H7 (cell line): ENCODE measurements around the gene CREB5. TPM values are rescaled to one million over a fixed set of nuclear protein-coding genes. Genes with fewer than 3 reads are reported as not detected.
"Not testable (repeated sequence)": the region's sequence is repeated elsewhere in the genome, so short reads cannot be mapped to it uniquely, and the experiment has no call there.

Experiments
- DNase-seq: peaks from one replicate; pipeline ENCODE4 v3.0.0; 2012
- H3K27me3 ChIP-seq: 2 replicates; pipeline ENCODE4 v1.6.0; 2011; ENCODE audit warnings: mild to moderate bottlenecking, low read length; ENCODE audit not compliant: control insufficient read depth, insufficient read depth
- H3K36me3 ChIP-seq: replicated peaks from 2 replicates; pipeline ENCODE4 v1.5.1; 2011; ENCODE audit warnings: low read length; ENCODE audit not compliant: control insufficient read depth, insufficient read depth
- H3K4me3 ChIP-seq: 2 replicates; pipeline ENCODE4 v1.5.1; 2011; ENCODE audit warnings: low read depth, mild to moderate bottlenecking, control low read depth, low read length, moderate library complexity; ENCODE audit not compliant: insufficient read depth
- total RNA-seq: library from RNA; depleted of rRNA; stranded (reverse); fragments of >200 nt; shearing (Covaris generic); gene quantifications from 2 replicates; pipeline ENCODE4 v1.2.3, GENCODE V29; 2014

Gene CREB5
- total RNA-seq, 1 experiment from 2014 or later = 1.8 TPM

DNA sequence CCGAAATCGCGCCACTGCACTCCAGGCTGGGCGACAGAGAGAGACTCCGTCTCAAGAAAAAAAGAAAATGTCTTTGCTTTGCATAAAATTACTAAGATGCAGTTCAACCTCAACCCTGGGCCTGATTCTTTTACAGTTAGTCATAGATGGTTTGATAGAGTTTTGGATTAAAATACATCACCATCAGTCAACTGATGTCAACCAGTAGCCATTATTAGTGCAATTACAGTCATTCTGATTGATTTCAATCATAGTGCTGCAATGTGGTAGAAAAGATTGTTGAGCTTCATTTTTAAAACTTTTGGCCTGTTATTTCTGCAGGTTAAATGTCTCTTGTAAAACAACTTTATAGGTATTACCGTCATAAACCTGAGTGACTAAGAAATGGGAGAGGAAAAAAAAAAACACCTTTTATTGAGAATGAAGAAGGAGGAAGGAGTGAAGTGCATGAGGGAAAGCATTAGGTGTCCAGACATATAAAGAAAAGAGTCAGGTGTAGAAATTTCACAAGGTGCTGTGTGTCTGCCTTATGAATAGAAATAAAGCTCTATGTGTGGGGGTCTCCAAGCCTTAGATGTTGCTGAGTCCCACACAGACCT lies 395.2 kb downstream of the CREB5 start:
- no peak for DNase-seq
- no peaks in the 10 kb centered on the region for H3K36me3 ChIP-seq
- no peak overlapping the region for H3K4me3 ChIP-seq
- no peaks in the 10 kb centered on the region for H3K27me3 ChIP-seq

DNA sequence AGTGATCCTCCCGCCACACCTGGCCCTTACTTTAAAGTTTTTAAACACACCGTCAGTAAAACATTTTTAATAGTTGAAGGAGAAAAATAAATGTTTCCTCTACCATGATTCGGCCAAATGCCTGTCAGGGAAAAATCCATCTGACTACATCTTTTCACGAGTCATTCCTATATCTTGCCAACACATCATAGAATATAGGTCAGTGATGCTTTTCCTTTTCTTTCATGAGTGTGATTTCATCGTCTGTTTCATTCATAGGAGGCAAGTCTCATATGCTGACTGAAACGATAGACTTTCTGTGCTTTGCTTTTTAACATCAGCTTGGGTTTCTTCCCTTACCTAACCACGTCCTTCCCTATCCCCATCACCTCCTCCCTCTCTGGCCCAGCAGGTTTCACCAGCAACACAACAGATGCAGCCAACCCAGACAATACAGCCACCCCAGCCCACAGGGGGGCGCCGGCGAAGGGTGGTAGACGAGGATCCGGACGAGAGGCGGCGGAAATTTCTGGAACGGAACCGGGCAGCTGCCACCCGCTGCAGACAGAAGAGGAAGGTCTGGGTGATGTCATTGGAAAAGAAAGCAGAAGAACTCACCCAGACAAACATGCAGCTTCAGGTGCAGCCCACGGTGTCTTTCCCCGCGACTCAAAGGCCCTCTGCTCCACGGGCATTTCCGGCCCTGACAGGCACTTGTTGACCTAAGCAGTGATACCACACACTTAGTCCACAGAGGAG lies 396.6 kb downstream of the CREB5 start:
- Histone ChIP-seq H3K36me3 (no peaks in the 10 kb centered on the region), H3K27me3 (no peaks in the 10 kb centered on the region), H3K4me3 (no peak overlapping the region)
- DNase-seq = peak; percentile 61

- Histone ChIP-seq H3K4me3 (no peak overlapping the region), H3K27me3 (no peaks in the 10 kb centered on the region), H3K36me3 (no peaks in the 10 kb centered on the region)
- DNase-seq = no peak
Measured at GRCh38 chr7:28811008-28811407, 398.7 kb downstream of the CREB5 start.

DNA sequence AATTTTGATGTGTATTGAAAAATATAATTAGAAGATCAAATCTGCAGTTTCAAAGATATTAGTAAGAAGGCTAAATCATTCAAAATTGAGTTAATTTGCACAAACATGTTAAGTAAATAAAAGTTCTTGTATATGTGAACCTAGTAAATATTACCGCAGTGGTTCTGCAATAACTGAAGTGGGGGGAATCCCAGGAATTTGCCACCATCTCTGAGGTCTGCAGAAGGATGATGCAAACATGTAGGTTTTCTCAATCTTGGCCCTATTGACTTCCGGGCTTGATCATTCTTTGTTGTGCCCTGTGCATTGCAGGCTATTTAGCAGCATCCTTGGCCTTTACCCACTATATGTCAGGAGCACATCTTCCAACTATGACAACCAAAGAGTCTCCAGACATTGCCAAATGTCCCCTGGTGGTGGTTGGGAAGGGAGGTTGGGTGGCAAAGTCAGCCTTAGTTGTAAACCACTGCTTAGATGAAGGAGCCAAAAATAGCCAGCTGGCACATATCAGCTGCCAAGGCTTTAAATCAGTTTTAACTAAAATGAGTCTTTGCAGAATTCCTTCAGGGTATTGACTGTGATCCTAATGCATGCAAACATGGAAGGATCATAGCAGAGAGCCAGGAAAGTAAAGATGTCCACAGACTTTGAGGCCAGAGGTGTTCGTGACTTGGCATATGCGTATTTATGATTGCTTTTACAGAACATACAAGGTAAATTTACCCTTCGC lies 399.5 kb downstream of the CREB5 start:
- Histone ChIP-seq H3K4me3 (no peak overlapping the region), H3K27me3 (no peaks in the 10 kb centered on the region), H3K36me3 (no peaks in the 10 kb centered on the region)
- DNase-seq = no peak

DNA sequence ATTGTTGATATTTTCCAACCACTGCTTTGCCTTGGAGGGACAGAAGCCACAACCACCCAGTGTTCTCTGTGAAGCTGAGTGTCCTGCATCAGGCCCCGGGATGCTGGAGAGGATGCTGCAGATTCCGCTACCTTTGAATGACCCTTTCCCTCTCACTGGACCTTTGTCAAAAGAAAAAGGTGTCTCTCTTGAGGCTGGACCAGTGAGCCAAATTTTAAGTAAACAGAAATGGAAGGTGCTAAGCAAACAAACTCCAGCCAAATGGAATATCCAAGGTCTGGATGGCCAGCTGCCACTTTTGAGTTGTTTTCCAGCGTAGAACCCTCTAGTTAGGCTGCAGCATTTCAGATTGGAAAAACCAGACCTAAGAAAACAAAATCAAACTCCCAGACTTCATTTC lies 400.3 kb downstream of the CREB5 start:
- H3K27me3 ChIP-seq = no peaks in the 10 kb centered on the region
- no peak overlapping the region for H3K4me3 ChIP-seq
- H3K36me3 ChIP-seq = no peaks in the 10 kb centered on the region
- DNase-seq = no peak

- Histone ChIP-seq H3K36me3 (no peaks in the 10 kb centered on the region), H3K27me3 (no peaks in the 10 kb centered on the region)
- DNase-seq = no peak
Measured at GRCh38 chr7:28813243-28813962, 401.1 kb downstream of the CREB5 start.

GRCh38 chr7:28815369-28815927 lies 403.1 kb downstream of the CREB5 start:
- Histone ChIP-seq H3K4me3 (no peak overlapping the region), H3K27me3 (no peaks in the 10 kb centered on the region), H3K36me3 (no peaks in the 10 kb centered on the region)
- DNase-seq = no peak

More at GRCh38 chr7:28813243-28813962, 401.1 kb downstream of the CREB5 start:
- no peak overlapping the region for H3K4me3 ChIP-seq

DNA sequence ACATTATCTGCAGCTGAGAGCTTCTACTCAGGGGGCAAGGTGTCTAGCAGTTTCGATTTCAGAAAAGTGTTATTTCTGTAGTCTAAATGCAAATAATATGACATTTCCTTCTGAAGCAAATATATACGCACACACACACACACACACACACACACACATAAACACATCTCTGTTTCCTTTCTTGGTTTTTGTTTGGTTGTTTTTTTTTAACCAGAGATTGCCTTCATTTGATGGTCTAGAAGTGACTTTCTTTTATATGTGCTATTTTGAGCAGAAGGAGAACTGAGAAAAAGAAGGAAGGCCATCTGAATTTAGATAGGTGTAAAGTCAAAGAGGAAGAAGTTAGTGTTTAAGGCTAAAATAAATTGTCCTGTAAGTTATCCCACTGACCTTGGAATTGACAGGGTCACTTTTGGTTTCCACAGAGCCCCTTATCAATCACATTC lies 403.6 kb downstream of the CREB5 start:
- H3K4me3 ChIP-seq = no peak overlapping the region
- no peak for DNase-seq

DNA sequence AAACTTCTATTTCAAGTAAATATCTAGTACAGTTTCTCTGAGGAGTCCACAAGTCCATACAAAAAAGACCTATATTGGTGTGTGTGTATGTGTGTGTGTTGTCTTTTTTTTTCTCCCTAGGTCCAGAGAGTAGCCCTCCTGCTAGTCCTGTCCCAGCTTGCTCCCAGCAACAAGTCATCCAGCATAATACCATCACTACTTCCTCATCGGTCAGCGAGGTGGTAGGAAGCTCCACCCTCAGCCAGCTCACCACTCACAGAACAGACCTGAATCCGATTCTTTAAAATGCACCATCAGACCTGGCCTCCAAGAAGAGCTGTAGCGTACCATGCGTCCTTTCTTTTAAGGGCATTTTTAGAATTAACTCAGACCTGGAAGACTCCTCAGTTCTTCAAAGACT lies 406.7 kb downstream of the CREB5 start:
- no peak overlapping the region for H3K4me3 ChIP-seq
- DNase-seq = no peak

More for the DNA sequence above, 403.6 kb downstream of the CREB5 start:
- Histone ChIP-seq H3K36me3 (no peaks in the 10 kb centered on the region), H3K27me3 (no peaks in the 10 kb centered on the region)

DNA sequence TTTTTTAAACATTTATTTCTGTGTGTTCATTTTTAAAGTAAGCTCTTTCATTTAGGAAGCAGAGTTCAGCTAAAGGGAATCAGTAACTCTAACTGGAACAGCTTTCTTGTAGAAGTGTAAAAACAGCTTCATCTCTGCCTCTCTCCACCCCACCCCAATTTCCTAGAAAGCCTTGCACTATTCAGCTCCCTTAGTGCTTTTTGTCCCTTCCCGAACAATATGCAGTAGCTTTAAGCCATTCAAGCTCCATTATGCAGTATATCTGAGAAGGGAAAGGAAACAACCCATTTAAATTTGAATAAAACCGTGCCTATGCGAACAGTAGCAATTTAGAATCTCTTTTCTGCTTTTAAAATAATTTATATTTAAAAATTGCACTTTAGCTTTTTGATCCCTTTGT lies 411.3 kb downstream of the CREB5 start:
- no peak overlapping the region for H3K4me3 ChIP-seq
- no peaks in the 10 kb centered on the region for H3K36me3 ChIP-seq
- H3K27me3 ChIP-seq = no peaks in the 10 kb centered on the region
- no peak for DNase-seq

More for the DNA sequence above, 406.7 kb downstream of the CREB5 start:
- Histone ChIP-seq H3K36me3 (no peaks in the 10 kb centered on the region), H3K27me3 (no peaks in the 10 kb centered on the region)

GRCh38 chr7:28825817-28826448 lies 413.6 kb downstream of the CREB5 start:
- DNase-seq, H3K27me3 ChIP-seq, H3K4me3 ChIP-seq, H3K36me3 ChIP-seq: not testable (repeated sequence)

DNA sequence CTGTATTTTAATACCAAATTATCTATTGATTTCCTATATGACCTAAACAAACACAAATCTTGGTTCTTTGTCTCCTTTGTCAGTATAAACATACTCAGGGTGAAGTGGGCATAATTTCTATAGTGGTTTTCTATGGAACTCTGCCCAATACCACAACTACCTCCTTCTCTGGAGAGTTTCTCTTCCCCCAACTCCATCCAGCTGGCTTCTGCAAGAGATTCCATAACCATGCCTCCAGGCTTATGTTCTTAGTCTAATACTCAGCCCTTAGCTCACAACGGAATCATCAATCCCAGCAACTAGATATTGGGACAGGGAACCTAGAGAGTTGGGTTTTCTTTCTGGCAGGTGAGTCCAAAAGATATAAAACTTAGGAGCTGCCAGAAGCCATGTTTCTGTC lies 418.5 kb downstream of the CREB5 start:
- no peaks in the 10 kb centered on the region for H3K36me3 ChIP-seq
- H3K4me3 ChIP-seq = no peak overlapping the region
- H3K27me3 ChIP-seq = no peaks in the 10 kb centered on the region
- DNase-seq = no peak

GRCh38 chr7:28832669-28833068 lies 420.4 kb downstream of the CREB5 start:
- H3K4me3 ChIP-seq = no peak overlapping the region
- no peak for DNase-seq
- H3K36me3 ChIP-seq = no peaks in the 10 kb centered on the region
- H3K27me3 ChIP-seq = no peaks in the 10 kb centered on the region

DNA sequence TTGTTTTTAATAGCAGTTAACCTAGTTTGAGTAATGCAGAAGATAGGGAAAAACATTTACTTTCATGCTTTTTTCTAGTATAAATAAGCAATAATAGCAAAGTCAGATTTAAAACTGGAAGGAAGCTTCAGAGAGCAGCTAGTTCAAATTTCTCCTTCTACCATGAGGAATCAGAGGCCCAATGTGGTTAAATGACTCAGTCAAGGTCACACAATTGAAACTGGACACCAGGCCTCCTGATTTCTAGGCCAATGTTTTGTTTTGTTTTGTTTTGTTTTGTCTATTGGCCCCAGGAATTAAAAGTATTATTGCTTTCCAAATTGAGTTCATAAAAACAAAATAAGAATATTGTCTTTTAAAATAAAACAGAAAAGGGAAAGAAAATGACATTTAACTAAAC lies 423.5 kb downstream of the CREB5 start:
- no peak overlapping the region for H3K4me3 ChIP-seq
- DNase-seq = no peak

More for the DNA sequence above, 423.5 kb downstream of the CREB5 start:
- Histone ChIP-seq H3K36me3 (no peaks in the 10 kb centered on the region), H3K27me3 (no peaks in the 10 kb centered on the region)
